Measurements from ENCODE around the gene KAZN. TPM values are rescaled to one million over a fixed set of nuclear protein-coding genes. Genes with fewer than 3 reads are reported as not detected.

The KAZN gene
- total RNA-seq, 2 donors from 2014 or later: 9.8 to 12.2 TPM

DNA sequence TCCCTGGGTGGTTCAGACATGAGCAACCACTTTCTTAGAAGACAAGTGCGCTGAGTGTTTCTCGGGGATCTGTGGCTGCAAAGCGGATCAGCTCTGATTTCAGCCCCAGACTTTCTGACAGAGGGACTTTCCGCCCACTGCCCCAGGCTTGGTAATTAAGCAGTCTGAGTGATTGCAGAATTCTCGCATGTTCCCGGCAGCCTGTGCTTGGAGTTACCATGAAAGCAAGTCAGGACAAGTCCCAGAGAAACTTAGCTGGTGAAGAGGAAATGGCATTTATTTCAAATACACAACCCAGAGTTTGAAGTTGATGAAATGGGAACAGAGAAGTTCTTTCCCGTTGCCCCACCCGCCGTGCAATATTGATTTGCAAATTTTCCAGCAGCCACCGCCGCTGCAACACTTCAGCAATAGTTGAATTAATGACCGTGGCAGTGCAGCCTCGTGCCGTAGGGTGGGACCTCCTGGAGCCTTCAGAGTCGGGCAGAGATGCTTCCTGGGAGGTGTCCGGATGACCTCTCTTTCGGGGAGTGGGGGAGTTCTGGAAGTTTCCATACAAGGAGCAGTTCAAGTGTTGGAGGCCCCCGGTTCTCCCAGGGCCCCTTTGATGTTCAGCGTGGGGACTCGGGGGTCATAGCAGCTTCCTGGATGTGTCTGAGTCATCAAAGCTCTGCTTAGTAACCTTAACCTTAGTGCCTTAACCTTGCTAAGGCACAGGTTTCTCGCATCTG lies 134.7 kb downstream of the KAZN start:
- H3K9me3 ChIP-seq: no peaks in the 10 kb centered on the region
- H3K27me3 ChIP-seq: no peaks in the 10 kb centered on the region
- no peak overlapping the region for H3K4me3 ChIP-seq
- no peak overlapping the region for H3K27ac ChIP-seq
- no peak overlapping the region for H3K9ac ChIP-seq (ENCODE audit: low read depth in 2 of 2, low read length in 2 of 2)
- DNase-seq: no peak
- no peak for TF ChIP-seq CTCF (IDR thresholded peaks at IDR 0.05)
- H3K4me1 ChIP-seq: no peaks in the 10 kb centered on the region
- H3K36me3 ChIP-seq: no peaks in the 10 kb centered on the region
- intact Hi-C loops (cut with DNase I): loop anchor here (5.0 kb wide), 1 partner anchor 766 kb away; no protein-coding TSS in a partner anchor

- H3K36me3 ChIP-seq: no peaks in the 10 kb centered on the region
- no peaks in the 10 kb centered on the region for H3K27me3 ChIP-seq
- no peak overlapping the region for H3K9ac ChIP-seq (ENCODE audit: low read depth in 2 of 2, low read length in 2 of 2)
- TF ChIP-seq CTCF (IDR thresholded peaks at IDR 0.05): no peak
- H3K4me1 ChIP-seq: no peaks in the 10 kb centered on the region
- no peaks in the 10 kb centered on the region for H3K9me3 ChIP-seq
- H3K27ac ChIP-seq: no peak overlapping the region
- intact Hi-C loops (cut with DNase I): loop anchor here (5.0 kb wide), 1 partner anchor 766 kb away; no protein-coding TSS in a partner anchor
- DNase-seq: no peak
- no peak overlapping the region for H3K4me3 ChIP-seq
Observed at GRCh38 chr1:14733779-14734140, 135.3 kb downstream of the KAZN start.

- no peaks in the 10 kb centered on the region for H3K9me3 ChIP-seq
- H3K9ac ChIP-seq (ENCODE audit: low read depth in 2 of 2, low read length in 2 of 2): no peak overlapping the region
- no peak overlapping the region for H3K27ac ChIP-seq
- no peaks in the 10 kb centered on the region for H3K36me3 ChIP-seq
- intact Hi-C loops (cut with DNase I): no loop called here
- no peaks in the 10 kb centered on the region for H3K4me1 ChIP-seq
- H3K4me3 ChIP-seq: no peak overlapping the region
- no peaks in the 10 kb centered on the region for H3K27me3 ChIP-seq
- DNase-seq: no peak
- no peak for TF ChIP-seq CTCF (IDR thresholded peaks at IDR 0.05)
Observed at GRCh38 chr1:14735841-14736240, 137.4 kb downstream of the KAZN start.

GRCh38 chr1:14737561-14738094 lies 139.1 kb downstream of the KAZN start:
- intact Hi-C loops (cut with DNase I): no loop called here
- H3K9ac ChIP-seq (ENCODE audit: low read depth in 2 of 2, low read length in 2 of 2): no peak overlapping the region

DNA sequence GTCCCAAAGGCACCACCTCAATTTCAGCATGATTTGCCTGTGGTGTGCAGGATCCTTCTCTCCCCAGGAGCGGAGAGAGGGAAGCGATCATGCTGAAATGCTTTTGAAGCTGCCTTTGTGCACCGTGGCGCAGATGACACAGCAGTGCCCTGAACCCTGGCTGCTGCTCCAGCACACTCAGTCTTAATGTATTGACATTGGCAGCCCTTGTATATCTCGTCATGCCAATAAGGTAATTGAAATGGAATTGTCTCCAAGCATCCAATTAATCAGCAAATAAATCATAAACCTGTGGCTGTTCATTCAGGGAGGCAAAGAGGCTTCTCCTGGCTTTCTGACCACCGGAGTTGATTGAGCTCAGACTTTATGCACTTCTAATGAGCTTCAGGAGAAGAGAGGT lies 139.8 kb downstream of the KAZN start:
- Histone ChIP-seq H3K9me3 (no peaks in the 10 kb centered on the region), H3K36me3 (no peaks in the 10 kb centered on the region), H3K27me3 (no peaks in the 10 kb centered on the region), H3K9ac (ENCODE audit: low read depth in 2 of 2, low read length in 2 of 2) (no peak overlapping the region), H3K4me3 (no peak overlapping the region), H3K4me1 (no peaks in the 10 kb centered on the region), H3K27ac (no peak overlapping the region)
- DNase-seq: no peak
- intact Hi-C loops (cut with DNase I): no loop called here
- no peak for TF ChIP-seq CTCF (IDR thresholded peaks at IDR 0.05)

More at GRCh38 chr1:14737561-14738094, 139.1 kb downstream of the KAZN start:
- Histone ChIP-seq H3K4me1 (no peaks in the 10 kb centered on the region), H3K27me3 (no peaks in the 10 kb centered on the region), H3K9me3 (no peaks in the 10 kb centered on the region), H3K36me3 (no peaks in the 10 kb centered on the region), H3K27ac (no peak overlapping the region), H3K4me3 (no peak overlapping the region)
- no peak for TF ChIP-seq CTCF (IDR thresholded peaks at IDR 0.05)
- DNase-seq: no peak

All from colonic mucosa (tissue), 4 donors.